Measurements from ENCODE around the gene HSP90AB1. TPM values are rescaled to one million over a fixed set of nuclear protein-coding genes. Genes with fewer than 3 reads are reported as not detected.
"Not testable (repeated sequence)": the region's sequence is repeated elsewhere in the genome, so short reads cannot be mapped to it uniquely, and the experiment has no call there.

HSP90AB1 gene
- polyA plus RNA-seq, 10 donors, result 766 to 1,108 (median 944) TPM

GRCh38 chr6:44221291-44221960 is 25.5 kb upstream of the HSP90AB1 start:
- peak; percentile 82 to 89 (median 82) for DNase-seq

GRCh38 chr6:44221961-44222335 is 25.0 kb upstream of the HSP90AB1 start:
- no peak for DNase-seq

DNA sequence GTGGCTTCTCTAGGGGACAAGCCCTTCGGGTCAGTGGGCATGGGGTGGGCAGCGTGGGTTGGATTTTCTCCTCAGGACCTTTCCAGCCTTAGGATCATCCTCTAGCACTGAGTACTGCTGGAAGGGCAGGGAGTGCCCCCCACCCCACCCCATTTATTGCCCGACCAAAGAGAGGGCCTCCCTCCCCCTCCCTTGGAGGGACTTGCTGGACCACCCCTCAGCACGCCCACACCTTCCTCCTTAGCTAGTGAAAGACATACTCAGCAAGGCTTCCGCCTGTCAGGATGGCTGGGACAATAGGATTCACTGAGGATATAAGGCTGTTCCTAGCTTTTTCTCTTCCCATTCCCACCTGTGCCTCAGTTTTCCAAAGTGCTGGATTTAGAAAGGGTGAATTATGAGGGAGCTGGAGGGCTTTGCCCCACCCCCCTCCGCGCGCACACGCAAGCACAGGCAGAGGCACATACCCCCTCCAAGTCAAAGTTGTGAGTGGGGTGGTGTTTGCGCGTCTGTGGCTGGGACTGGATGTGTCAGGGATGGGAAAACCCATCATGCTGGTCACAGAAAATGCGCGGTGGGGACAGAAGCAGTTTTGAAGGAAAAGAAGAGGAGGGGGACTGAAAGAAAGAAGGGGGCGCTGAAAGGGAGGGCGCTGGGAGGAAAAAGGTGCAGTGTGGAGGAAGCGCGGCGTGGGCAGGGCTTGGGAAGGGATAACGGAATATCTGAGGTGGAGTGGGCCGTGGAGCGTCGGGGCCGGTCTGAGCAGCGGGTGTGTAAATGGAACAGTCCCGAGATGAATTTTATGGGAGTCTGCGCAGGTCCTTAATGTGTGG is 24.2 kb upstream of the HSP90AB1 start:
- no peak for DNase-seq

DNA sequence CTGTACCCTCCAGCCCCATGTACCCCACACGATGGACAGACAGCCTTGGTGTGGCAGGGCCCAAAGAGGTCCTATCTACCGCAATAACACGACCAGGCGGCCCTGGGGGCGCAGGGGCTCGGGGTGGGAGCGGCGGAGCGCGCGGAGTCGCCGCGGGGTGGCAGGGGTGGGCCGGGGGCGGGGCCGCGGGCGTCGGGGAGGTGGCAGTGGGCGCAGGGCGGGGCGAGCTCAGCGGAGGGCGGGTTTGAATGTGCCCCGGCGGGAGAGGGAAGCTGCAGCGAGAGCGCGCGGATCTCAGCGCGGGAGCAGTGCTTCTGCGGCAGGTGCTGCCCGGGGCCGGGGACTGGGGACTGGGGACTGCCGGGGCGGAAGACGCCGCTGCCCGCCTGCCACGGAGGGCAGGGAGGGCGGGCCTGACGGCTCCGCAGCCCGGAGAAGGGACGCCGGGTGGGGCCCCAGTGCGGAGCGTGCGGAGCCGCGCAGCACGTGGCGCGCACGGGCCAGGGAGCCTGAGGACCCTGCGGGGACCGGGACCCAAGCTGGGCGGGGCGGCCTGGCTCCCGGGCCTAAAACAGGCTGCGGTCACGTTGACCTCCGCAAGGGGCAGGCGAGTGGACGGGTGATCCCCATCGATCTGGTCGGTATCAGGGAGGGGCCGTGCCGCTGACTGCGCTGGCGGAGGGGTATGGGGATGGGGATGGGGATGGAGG is 23.4 kb upstream of the HSP90AB1 start, which contains the start of gene SLC29A1:
Gene SLC29A1, plus strand, starts transcription at position 277 of the 710 bp plus-strand sequence. CDS start 3,719 bp downstream, outside the sequence.
- DNase-seq, result peak in 2 of 3 donors; percentile 74 to 85

DNA sequence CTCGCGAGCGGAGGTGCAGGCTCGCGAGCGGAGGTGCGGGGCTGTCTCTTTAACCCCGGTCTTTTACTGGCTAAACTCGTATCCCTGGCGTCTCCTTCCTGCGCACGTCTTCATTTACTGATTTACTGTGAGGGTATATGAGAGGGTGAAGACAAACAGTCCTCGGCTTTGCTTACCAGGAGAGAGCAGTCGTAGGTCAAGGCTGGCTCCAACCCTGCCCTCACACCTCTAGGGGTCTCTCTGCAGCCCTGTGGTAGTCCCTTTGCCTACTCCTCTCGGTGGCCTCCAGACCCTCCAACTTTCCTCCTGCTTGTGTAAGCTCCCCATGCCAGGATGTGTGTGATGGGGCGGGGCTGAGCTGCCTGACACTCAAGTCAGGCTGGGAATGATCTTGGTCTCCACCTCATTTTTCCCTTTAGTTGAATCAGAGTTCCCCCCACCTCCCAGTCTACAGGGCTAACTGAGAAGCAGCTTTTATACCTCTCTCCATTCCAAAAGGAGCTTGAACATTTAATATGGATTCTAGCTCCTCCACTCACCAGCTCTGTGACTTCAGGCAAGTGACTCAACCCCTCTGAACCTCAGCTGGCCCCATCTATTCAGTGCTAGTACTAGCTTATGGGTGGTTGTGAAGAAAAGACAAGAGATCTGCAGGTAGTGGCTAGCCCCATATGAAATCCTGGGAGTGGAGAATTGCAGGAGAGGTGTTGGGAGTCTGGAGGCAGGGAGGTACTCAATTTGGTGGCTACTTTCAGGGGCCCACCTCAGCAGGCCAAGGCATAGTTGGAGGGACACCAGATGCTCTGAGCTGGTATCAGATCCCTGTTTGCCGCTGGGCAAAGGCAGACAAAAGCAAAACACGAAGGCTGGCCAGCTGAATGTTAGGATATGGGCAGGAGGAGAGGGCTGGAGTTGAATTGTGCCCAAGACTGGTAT is 22.6 kb upstream of the HSP90AB1 start:
- no peak for DNase-seq

DNA sequence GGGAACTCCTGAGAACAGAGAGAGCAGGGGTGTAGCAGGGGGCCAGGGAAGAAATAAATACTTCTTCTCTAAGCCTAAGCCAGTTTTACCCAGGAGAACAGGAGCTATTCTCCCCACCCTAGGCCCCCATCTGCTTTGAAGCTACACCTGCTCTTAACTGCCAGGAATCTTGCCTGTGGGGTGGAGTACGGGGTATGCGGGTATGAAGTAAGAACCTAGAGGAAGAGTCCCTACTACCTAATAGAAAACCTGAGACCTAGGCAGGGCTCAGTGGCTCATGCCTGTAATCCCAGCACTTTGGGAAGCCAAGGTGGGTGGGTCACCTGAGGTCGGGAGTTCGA is 22.0 kb upstream of the HSP90AB1 start:
- no peak for DNase-seq

- DNase-seq, result no peak
Observed at GRCh38 chr6:44225579-44226325, 21.1 kb upstream of the HSP90AB1 start.

GRCh38 chr6:44226368-44227147 is 20.3 kb upstream of the HSP90AB1 start:
- DNase-seq, result peak in 1 of 3 donors; percentile 58

- peak in 1 of 3 donors; percentile 53 for DNase-seq
Observed at GRCh38 chr6:44227148-44227793, 19.6 kb upstream of the HSP90AB1 start.

- DNase-seq, result no peak
Observed at GRCh38 chr6:44228031-44228430, 18.9 kb upstream of the HSP90AB1 start.

DNA sequence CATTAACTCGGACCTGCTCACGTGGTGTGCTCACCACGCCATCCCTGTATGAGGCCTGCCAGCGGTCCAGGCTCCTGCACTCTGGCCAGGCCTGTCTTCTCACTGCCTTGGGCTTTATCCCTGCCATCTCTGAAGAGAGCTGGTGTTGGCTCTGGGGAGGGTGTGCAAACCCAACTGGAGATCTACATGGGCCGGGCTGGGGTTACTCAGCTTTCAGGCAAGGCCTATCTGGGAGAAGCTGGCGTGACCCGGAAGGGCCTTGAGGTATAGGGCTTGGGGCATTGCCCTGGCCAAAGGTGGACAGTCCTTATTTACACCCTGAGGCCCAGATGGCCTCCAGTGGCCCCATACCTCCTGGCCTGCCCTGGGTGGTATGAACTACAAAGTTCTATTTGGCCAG is 18.5 kb upstream of the HSP90AB1 start:
- no peak for DNase-seq

GRCh38 chr6:44228836-44229235 is 18.1 kb upstream of the HSP90AB1 start:
- DNase-seq, result no peak

- DNase-seq, result no peak
Observed at GRCh38 chr6:44229376-44230033, 17.4 kb upstream of the HSP90AB1 start.

- no peak for DNase-seq
Observed at GRCh38 chr6:44230034-44230675, 16.7 kb upstream of the HSP90AB1 start.

DNA sequence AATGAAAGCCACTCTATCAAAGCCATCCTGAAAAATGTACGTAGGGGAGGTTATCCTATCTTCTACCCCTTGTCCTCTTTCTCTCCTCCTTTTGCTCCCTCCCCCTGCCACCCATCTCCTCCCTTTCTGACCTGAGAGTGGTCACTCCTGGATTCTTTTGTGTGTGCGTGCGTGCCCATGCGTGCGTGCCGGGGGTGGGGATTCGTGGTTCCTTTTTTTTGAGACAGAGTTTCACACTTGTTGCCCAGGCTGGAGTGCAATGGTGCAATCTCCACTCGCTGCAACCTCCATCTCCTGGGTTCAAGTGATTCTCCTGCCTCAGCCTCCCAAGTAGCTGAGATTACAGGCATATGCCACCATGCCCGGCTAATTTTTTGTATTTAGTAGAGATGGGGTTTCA is 15.5 kb upstream of the HSP90AB1 start:
- DNase-seq, result not testable (repeated sequence)

DNA sequence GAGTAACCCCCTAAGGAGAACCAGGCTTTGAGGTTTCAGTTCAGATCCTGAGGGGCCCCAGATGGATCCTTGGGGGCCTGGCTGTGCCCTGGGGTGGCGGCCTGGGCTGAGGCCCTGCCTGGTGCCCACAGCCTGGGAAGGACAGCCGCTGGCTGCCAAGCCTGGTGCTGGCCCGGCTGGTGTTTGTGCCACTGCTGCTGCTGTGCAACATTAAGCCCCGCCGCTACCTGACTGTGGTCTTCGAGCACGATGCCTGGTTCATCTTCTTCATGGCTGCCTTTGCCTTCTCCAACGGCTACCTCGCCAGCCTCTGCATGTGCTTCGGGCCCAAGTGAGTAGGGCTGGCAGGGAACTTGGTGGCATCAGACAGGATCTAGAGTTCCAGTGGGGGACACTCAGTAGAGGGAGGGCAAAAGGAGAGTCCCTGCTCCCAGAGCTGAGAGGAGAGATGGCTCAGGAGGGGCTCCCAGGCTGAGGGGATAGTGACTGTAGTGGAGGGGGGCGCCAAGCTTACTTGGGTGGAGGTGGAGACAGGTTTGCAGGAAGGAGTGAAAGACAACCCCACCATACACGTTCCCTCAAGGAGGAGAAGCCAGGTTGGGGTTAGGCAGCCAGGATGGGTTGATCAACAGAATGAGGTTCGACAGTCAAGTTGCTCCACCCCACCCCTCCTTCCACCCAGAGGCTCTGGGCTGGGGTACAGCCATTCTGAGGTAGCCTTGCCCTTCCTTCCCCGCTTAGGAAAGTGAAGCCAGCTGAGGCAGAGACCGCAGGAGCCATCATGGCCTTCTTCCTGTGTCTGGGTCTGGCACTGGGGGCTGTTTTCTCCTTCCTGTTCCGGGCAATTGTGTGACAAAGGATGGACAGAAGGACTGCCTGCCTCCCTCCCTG is 14.0 kb upstream of the HSP90AB1 start:
- no peak for DNase-seq

GRCh38 chr6:44233567-44234100 is 13.3 kb upstream of the HSP90AB1 start:
- no peak for DNase-seq
